HCT116 (cell line): ENCODE results near the gene DLEC1. TPM values are rescaled to one million over a fixed set of nuclear protein-coding genes. Genes with fewer than 3 reads are reported as not detected.

ENCODE experiments used
- ATAC-seq: fragments of 200-7000 bp; cut with Tn5 transposase; 2 replicates; pipeline ENCODE4 v1.9.1; 2020; ENCODE audit warnings: mild to moderate bottlenecking, moderate library complexity
- BruUV-seq: library from RNA; stranded (reverse); fragments of 400-500 nt; replicated peaks from 2 replicates; lab custom pipeline; 2021; lab: Mats Ljungman, UMichigan
- CTCF ChIA-PET: fragments of 300-600 bp; sonication (Branson Sonifier 250); formaldehyde crosslinking; loops from one replicate; lab custom pipeline; 2021; ENCODE audit warnings: antibody characterized with exemption; lab: Charles Lee
- POLR2A ChIA-PET: fragments of 300-600, 350-600 bp; sonication (Branson Sonifier 250); formaldehyde crosslinking; loops from one replicate; lab custom pipeline; 2021; ENCODE audit warnings: antibody characterized with exemption; lab: Charles Lee
- RAD21 ChIA-PET, 2 experiments: fragments of 300-600 bp; sonication (Branson Sonifier 250); formaldehyde crosslinking; loops; one replicate each; lab custom pipeline; 2023; ENCODE audit warnings: low total read pairs in 2 of 2; ENCODE audit not compliant: uncharacterized antibody in 2 of 2, unreplicated experiment in 2 of 2, low non-redundant PET in 1 of 2; lab: Charles Lee
- DNase-seq: peaks from one replicate; pipeline ENCODE4 v3.0.0-alpha.2; 2010; ENCODE audit warnings: low read depth, low spot score
- H2AFZ ChIP-seq: fragments of 200-600 bp; shearing (Covaris generic), sonication (generic); 2 replicates; pipeline ENCODE4 v1.6.1; 2017; ENCODE audit warnings: low read depth, mixed run types, mixed read lengths, antibody characterized with exemption, low read length; ENCODE audit not compliant: poor library complexity, severe bottlenecking
- H3K27ac ChIP-seq: 2 replicates; pipeline ENCODE4 v1.5.1; 2012; ENCODE audit warnings: low read depth, low read length
- H3K27me3 ChIP-seq: fragments of 200-600 bp; sonication (generic); 2 replicates; pipeline ENCODE4 v1.6.1; 2016; ENCODE audit warnings: mixed run types, low read length, mixed read lengths; ENCODE audit not compliant: insufficient read depth
- H3K36me3 ChIP-seq, 2 experiments: fragments of 200-500 bp in 1 of 2; fragments of 200-600 bp in 1 of 2; sonication (Bioruptor generic) in 1 of 2; sonication (generic) in 1 of 2; 2 replicates each; pipeline versions ENCODE4 v1.5.1 to v1.6.1; 2014 to 2016; ENCODE audit warnings: low read length in 2 of 2, inconsistent platforms in 1 of 2, mixed read lengths in 1 of 2, mixed run types in 1 of 2; ENCODE audit not compliant: insufficient read depth in 2 of 2, control insufficient read depth in 1 of 2
- H3K4me1 ChIP-seq, 2 experiments: fragments of 200-600 bp in 1 of 2; sonication (generic) in 1 of 2; 2 replicates each; pipeline versions ENCODE4 v1.5.1 to v1.6.1; 2012 to 2017; ENCODE audit warnings: low read length in 2 of 2, inconsistent platforms in 1 of 2, mild to moderate bottlenecking in 1 of 2, mixed read lengths in 1 of 2, mixed run types in 1 of 2, moderate library complexity in 1 of 2; ENCODE audit not compliant: insufficient read depth in 2 of 2, control insufficient read depth in 1 of 2
- H3K4me2 ChIP-seq: fragments of 200-600 bp; sonication (generic); 2 replicates; pipeline ENCODE4 v1.6.1; 2017; ENCODE audit warnings: mixed run types, low read length, mixed read lengths
- H3K4me3 ChIP-seq, 2 experiments: fragments of 200-600 bp in 1 of 2; sonication (generic) in 1 of 2; replicated peaks in 1 of 2; 2 replicates each; pipeline ENCODE4 v1.5.1; 2011 to 2016; ENCODE audit warnings: low read length in 2 of 2, control low read depth in 1 of 2, low read depth in 1 of 2, mild to moderate bottlenecking in 1 of 2, mixed read lengths in 1 of 2, mixed run types in 1 of 2
- H3K79me2 ChIP-seq: fragments of 200-600 bp; sonication (generic); 2 replicates; pipeline ENCODE4 v1.6.1; 2017; ENCODE audit warnings: mild to moderate bottlenecking, mixed run types, low read length, moderate library complexity, mixed read lengths; ENCODE audit not compliant: insufficient read depth
- H3K9ac ChIP-seq: fragments of 200-600 bp; sonication (generic); 2 replicates; pipeline ENCODE4 v1.6.1; 2016; ENCODE audit warnings: low read length, mixed read lengths
- H3K9me2 ChIP-seq: fragments of 200-600 bp; sonication (generic), shearing (Covaris generic); 2 replicates; pipeline ENCODE4 v1.6.1; 2017; ENCODE audit warnings: mixed run types, mild to moderate bottlenecking, moderate library complexity; ENCODE audit not compliant: insufficient read depth
- H3K9me3 ChIP-seq, 2 experiments: fragments of 200-500 bp in 1 of 2; fragments of 200-600 bp in 1 of 2; sonication (Bioruptor generic) in 1 of 2; sonication (generic) in 1 of 2; 2 replicates each; pipeline ENCODE4 v1.6.1; 2014 to 2017; ENCODE audit warnings: low read length in 2 of 2, mixed read lengths in 2 of 2, inconsistent platforms in 1 of 2, low read depth in 1 of 2, mild to moderate bottlenecking in 1 of 2, mixed run types in 1 of 2, moderate library complexity in 1 of 2; ENCODE audit not compliant: control insufficient read depth in 1 of 2, insufficient read depth in 1 of 2
- H4K20me1 ChIP-seq: fragments of 200-600 bp; sonication (generic), shearing (Covaris generic); 2 replicates; pipeline ENCODE4 v1.6.1; 2017; ENCODE audit warnings: mixed run types, mild to moderate bottlenecking, moderate library complexity; ENCODE audit not compliant: insufficient read depth
- EZH2 ChIP-seq: fragments of 200-600 bp; sonication (generic); IDR thresholded peaks from 2 replicates; pipeline ENCODE4 v1.6.1; 2017; ENCODE audit warnings: antibody characterized with exemption, mixed run types
- EZH2phosphoT487 ChIP-seq: fragments of 200-600 bp; IDR thresholded peaks from 2 replicates; pipeline ENCODE4 v1.6.1; 2018; ENCODE audit warnings: antibody characterized with exemption, borderline replicate concordance
- JUND ChIP-seq: IDR thresholded peaks from 2 replicates; pipeline ENCODE4 v1.6.1; 2012
- MAX ChIP-seq: IDR thresholded peaks from 2 replicates; pipeline ENCODE4 v1.6.1; 2012
- SIN3A ChIP-seq: IDR thresholded peaks from 2 replicates; pipeline ENCODE4 v1.6.1; 2012; ENCODE audit warnings: low read depth
- SRF ChIP-seq: IDR thresholded peaks from 2 replicates; pipeline ENCODE4 v1.6.1; 2012; ENCODE audit warnings: low read depth
- ZFX ChIP-seq: fragments of 450-650 bp; IDR thresholded peaks from 2 replicates; pipeline ENCODE4 v1.6.1; 2017
- intact Hi-C: fragments of 100-400 bp; cut with micrococcal nuclease; formaldehyde crosslinking; loops from 2 replicates; pipeline ENCODE4 v1.10.0; 2022
- total RNA-seq: library from RNA; stranded (reverse); gene quantifications from one replicate; pipeline ENCODE4 v1.2.1, GENCODE V29; 2021; ENCODE audit not compliant: unreplicated experiment

The DLEC1 gene
- total RNA-seq, 1 experiment from 2014 or later: 0.61 TPM

- no peaks in the 10 kb centered on the region for H3K36me3 ChIP-seq
- no peaks in the 10 kb centered on the region for H3K27me3 ChIP-seq
- H3K9me2 ChIP-seq: no peaks in the 10 kb centered on the region
- H3K27ac ChIP-seq: no peak overlapping the region
- no peak overlapping the region for H2AFZ ChIP-seq
- no peaks in the 10 kb centered on the region for H4K20me1 ChIP-seq
- CTCF ChIA-PET: no interaction called here
- no peak for TF ChIP-seq SRF
- TF ChIP-seq, all 23 proteins: peak for 0
- peaks cover 6 to 10% of the 10 kb centered on the region in 2 experiments for H3K4me1 ChIP-seq
- POLR2A ChIA-PET: interaction anchor here (0.7 kb wide), 1 partner anchor 307 kb away, joined by 3 read pairs; no protein-coding TSS in a partner anchor
- intact Hi-C loops: no loop called here
- no peaks in the 10 kb centered on the region for H3K79me2 ChIP-seq
- no peak overlapping the region for H3K4me2 ChIP-seq
- no peak overlapping the region for H3K9ac ChIP-seq
- no peak for ATAC-seq
- no peak for DNase-seq
- no peak overlapping the region for H3K4me3 ChIP-seq
- no peaks in the 10 kb centered on the region for H3K9me3 ChIP-seq
- no TSS peak for BruUV-seq
- RAD21 ChIA-PET: no interaction called here
These were observed 2.7 kb upstream of the DLEC1 start for GRCh38 chr3:38036286-38036685.

DNA sequence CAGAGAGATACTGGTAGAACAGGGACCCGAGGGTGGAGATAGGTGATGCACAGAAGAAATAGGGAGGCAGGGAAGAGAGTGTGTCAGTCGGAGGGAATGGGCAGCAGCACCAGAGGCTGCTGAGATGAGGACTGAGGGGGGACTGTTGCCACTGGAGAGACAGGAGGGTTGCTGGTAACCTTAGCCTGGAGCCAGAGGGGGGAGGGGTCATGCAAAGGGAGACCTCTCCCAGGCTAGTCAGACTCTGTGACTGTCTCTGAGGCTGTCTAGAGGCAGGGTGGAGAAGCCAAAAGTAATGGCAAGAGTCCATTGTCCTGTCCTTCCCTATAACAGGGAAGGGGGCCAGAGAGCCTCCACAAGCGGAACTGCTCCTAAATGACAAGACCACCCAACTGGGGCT, 2.1 kb upstream of the DLEC1 start:
- ATAC-seq (no peak), DNase-seq (no peak)
- H3K27me3 ChIP-seq: no peaks in the 10 kb centered on the region
- no peaks in the 10 kb centered on the region for H3K79me2 ChIP-seq
- no TSS peak for BruUV-seq
- H3K4me2 ChIP-seq: no peak overlapping the region
- H3K27ac ChIP-seq: no peak overlapping the region
- ChIA-PET POLR2A (no interaction called here), CTCF (no interaction called here), RAD21 (no interaction called here)
- H4K20me1 ChIP-seq: no peaks in the 10 kb centered on the region
- H3K9me2 ChIP-seq: no peaks in the 10 kb centered on the region
- no peaks in the 10 kb centered on the region for H3K9me3 ChIP-seq
- TF ChIP-seq JUND (no peak), SIN3A (no peak), MAX (no peak), ZFX (no peak), EZH2phosphoT487 (no peak), EZH2 (no peak)
- no peak overlapping the region for H2AFZ ChIP-seq
- H3K4me1 ChIP-seq: peaks cover under 1 to 4% of the 10 kb centered on the region in 2 experiments; a peak in 3 of 4 replicates
- intact Hi-C loops: no loop called here
- no peaks in the 10 kb centered on the region for H3K36me3 ChIP-seq
- no peak overlapping the region for H3K9ac ChIP-seq
- H3K4me3 ChIP-seq: no peak overlapping the region
